ENCODE measurements around the gene CROCC2. TPM values are rescaled to one million over a fixed set of nuclear protein-coding genes. Genes with fewer than 3 reads are reported as not detected.
A peak's percentile ranks its signal among the peaks of the same experiment; 100 is the strongest.

CROCC2 gene
- total RNA-seq, 4 donors from 2014 or later, result 0.27 to 0.83 TPM; not detected in 2

GRCh38 chr2:241001413-241002274 lies 95.5 kb downstream of the CROCC2 start:
- DNase-seq, result peak; percentile 9 to 46 (median 37)
- TF ChIP-seq, protein P1, sequence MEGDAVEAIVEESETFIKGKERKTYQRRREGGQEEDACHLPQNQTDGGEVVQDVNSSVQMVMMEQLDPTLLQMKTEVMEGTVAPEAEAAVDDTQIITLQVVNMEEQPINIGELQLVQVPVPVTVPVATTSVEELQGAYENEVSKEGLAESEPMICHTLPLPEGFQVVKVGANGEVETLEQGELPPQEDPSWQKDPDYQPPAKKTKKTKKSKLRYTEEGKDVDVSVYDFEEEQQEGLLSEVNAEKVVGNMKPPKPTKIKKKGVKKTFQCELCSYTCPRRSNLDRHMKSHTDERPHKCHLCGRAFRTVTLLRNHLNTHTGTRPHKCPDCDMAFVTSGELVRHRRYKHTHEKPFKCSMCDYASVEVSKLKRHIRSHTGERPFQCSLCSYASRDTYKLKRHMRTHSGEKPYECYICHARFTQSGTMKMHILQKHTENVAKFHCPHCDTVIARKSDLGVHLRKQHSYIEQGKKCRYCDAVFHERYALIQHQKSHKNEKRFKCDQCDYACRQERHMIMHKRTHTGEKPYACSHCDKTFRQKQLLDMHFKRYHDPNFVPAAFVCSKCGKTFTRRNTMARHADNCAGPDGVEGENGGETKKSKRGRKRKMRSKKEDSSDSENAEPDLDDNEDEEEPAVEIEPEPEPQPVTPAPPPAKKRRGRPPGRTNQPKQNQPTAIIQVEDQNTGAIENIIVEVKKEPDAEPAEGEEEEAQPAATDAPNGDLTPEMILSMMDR (IDR thresholded peaks at IDR 0.05), result no peak
- no peak for TF ChIP-seq POLR2A (IDR thresholded peaks at IDR 0.05)
- Histone ChIP-seq H3K4me3 (no peak overlapping the region), H3K27me3 (no peaks in the 10 kb centered on the region), H3K4me1 (peaks cover 0 to 6% (median 0%) of the 10 kb centered on the region in 4 donors), H3K36me3 (no peaks in the 10 kb centered on the region), H3K27ac (no peak overlapping the region), H3K9me3 (peaks cover 0 to 12% (median 5%) of the 10 kb centered on the region in 4 donors)

- Histone ChIP-seq H3K36me3 (no peaks in the 10 kb centered on the region), H3K4me1 (no peaks in the 10 kb centered on the region), H3K27me3 (no peaks in the 10 kb centered on the region), H3K4me3 (no peak overlapping the region), H3K27ac (no peak overlapping the region), H3K9me3 (peaks cover 0 to 12% (median 5%) of the 10 kb centered on the region in 4 donors)
- TF ChIP-seq, protein P1 (IDR thresholded peaks at IDR 0.05), result no peak
- TF ChIP-seq POLR2A (IDR thresholded peaks at IDR 0.05), result no peak
- DNase-seq, result peak in 2 of 3 donors; percentile 9 to 37
Measured at GRCh38 chr2:241002275-241003046, 96.3 kb downstream of the CROCC2 start.

DNA sequence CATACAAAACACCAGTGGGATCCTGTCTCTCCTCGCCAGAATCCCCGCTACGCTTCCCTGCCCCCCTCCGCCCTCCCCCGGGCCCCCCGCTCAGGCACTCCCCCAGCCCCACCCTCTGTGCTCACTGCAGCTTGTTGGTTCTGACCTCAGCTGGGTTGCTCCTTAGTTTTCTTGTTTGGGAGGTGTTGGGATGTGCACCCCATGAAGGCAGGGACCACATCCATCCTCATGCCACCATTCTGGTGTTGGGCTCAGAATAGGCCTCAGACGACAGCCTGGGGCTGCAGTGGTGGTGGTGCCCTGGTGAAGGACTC lies 96.9 kb downstream of the CROCC2 start:
- no peak for DNase-seq
- H3K36me3 ChIP-seq, result no peaks in the 10 kb centered on the region
- no peak for TF ChIP-seq POLR2A (IDR thresholded peaks at IDR 0.05)
- TF ChIP-seq, protein P1 (IDR thresholded peaks at IDR 0.05), result no peak

DNA sequence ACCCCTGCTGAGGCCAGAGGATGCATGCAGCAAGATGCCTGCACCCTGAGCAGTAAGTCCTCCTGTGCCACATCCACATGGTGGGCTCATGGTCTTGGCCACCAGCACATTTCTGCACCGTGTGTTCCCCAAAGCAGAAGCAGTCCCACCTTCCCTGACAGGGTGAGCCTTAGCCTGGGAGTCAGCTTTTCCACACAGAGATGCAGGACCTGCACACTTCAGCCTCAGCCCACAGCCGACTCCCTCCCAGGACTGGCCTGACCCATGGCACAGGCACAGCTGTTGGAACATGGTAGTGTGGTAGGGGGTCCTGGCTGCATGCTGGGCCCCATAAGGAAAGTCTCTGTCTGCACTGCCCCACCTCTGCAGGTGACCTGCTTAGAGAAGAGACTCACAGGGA lies 97.2 kb downstream of the CROCC2 start:
- TF ChIP-seq, protein P1 (IDR thresholded peaks at IDR 0.05), result no peak
- H3K27ac ChIP-seq, result no peak overlapping the region
- H3K4me3 ChIP-seq, result no peak overlapping the region
- H3K4me1 ChIP-seq, result no peaks in the 10 kb centered on the region
- no peaks in the 10 kb centered on the region for H3K27me3 ChIP-seq
- peak in 1 of 3 donors; percentile 4 for DNase-seq
- peaks cover 0 to 12% (median 5%) of the 10 kb centered on the region in 4 donors for H3K9me3 ChIP-seq
- H3K36me3 ChIP-seq, result no peaks in the 10 kb centered on the region

More for the DNA sequence above, 96.9 kb downstream of the CROCC2 start:
- Histone ChIP-seq H3K27ac (no peak overlapping the region), H3K27me3 (no peaks in the 10 kb centered on the region), H3K4me1 (no peaks in the 10 kb centered on the region), H3K9me3 (peaks cover 0 to 12% (median 5%) of the 10 kb centered on the region in 4 donors), H3K4me3 (no peak overlapping the region)

DNA sequence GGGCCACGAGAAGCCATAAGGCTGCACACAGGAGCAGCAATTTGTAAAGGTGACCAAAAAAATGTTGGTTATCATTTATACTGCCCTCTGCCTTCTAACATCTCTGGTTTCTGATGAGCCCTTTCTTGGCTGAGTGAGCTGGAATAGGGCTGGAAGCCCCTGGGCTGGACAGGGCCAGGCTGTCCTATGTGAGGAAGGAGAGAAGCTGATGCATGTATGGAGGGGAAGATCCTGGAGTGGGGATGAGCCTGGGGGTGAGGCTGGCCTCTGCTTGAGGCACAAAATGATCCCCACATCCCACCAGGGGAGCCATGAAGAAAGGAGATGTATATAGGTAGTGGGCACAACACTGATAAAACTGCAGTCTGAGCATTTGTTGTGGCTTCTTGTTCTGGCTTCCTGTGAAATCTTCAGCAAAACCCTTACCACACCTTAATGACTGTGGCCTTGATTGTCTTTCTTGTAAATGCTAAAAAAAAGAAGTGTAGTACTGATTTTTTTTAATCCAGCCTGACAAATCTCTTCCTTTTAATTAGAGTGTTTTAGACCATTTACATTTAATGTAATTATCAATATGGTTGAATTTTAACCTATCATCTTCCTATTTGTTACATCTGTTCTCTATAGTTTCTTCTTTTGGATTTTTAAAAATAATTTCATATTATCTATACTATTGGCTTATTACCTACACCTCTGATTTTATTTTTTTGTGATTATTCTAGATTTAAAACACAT lies 97.9 kb downstream of the CROCC2 start:
- no peaks in the 10 kb centered on the region for H3K27me3 ChIP-seq
- H3K36me3 ChIP-seq, result no peaks in the 10 kb centered on the region
- H3K4me3 ChIP-seq, result no peak overlapping the region
- H3K27ac ChIP-seq, result no peak overlapping the region
- peaks cover 0 to 2% (median 0%) of the 10 kb centered on the region in 4 donors for H3K4me1 ChIP-seq
- peak in 1 of 3 donors; percentile 3 for DNase-seq
- TF ChIP-seq, protein P1 (IDR thresholded peaks at IDR 0.05), result no peak
- TF ChIP-seq POLR2A (IDR thresholded peaks at IDR 0.05), result no peak
- H3K9me3 ChIP-seq, result peaks cover 0 to 12% (median 5%) of the 10 kb centered on the region in 4 donors

All from Peyer's patch (tissue), 4 donors.